ENCODE data around the gene SLC15A3.

Gene SLC15A3

GRCh38 chr11:60950933-60951605 is 907 bp downstream of the SLC15A3 start:
- peak; percentile 47 for DNase-seq (ENCODE audit: low spot score)
- in situ Hi-C loops (cut with MboI; ENCODE audit: low sequenced_read_pairs, unreplicated experiment): no loop called here
- TF ChIP-seq, protein P1, sequence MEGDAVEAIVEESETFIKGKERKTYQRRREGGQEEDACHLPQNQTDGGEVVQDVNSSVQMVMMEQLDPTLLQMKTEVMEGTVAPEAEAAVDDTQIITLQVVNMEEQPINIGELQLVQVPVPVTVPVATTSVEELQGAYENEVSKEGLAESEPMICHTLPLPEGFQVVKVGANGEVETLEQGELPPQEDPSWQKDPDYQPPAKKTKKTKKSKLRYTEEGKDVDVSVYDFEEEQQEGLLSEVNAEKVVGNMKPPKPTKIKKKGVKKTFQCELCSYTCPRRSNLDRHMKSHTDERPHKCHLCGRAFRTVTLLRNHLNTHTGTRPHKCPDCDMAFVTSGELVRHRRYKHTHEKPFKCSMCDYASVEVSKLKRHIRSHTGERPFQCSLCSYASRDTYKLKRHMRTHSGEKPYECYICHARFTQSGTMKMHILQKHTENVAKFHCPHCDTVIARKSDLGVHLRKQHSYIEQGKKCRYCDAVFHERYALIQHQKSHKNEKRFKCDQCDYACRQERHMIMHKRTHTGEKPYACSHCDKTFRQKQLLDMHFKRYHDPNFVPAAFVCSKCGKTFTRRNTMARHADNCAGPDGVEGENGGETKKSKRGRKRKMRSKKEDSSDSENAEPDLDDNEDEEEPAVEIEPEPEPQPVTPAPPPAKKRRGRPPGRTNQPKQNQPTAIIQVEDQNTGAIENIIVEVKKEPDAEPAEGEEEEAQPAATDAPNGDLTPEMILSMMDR (IDR thresholded peaks at IDR 0.05; ENCODE audit: borderline replicate concordance, control extremely low read depth, extremely low read depth, insufficient read depth, missing control alignments): no peak

GRCh38 chr11:60950024-60950423 is 2.0 kb downstream of the SLC15A3 start:
- in situ Hi-C loops (cut with MboI; ENCODE audit: low sequenced_read_pairs, unreplicated experiment): no loop called here
- TF ChIP-seq, protein P1 (IDR thresholded peaks at IDR 0.05; ENCODE audit: borderline replicate concordance, control extremely low read depth, extremely low read depth, insufficient read depth, missing control alignments): no peak
- DNase-seq (ENCODE audit: low spot score): no peak

- DNase-seq (ENCODE audit: low spot score): no peak
- TF ChIP-seq, protein P1 (IDR thresholded peaks at IDR 0.05; ENCODE audit: borderline replicate concordance, control extremely low read depth, extremely low read depth, insufficient read depth, missing control alignments): no peak
- in situ Hi-C loops (cut with MboI; ENCODE audit: low sequenced_read_pairs, unreplicated experiment): no loop called here
Observed at GRCh38 chr11:60948250-60948649, 3.7 kb downstream of the SLC15A3 start.

- DNase-seq (ENCODE audit: low spot score): no peak
- in situ Hi-C loops (cut with MboI; ENCODE audit: low sequenced_read_pairs, unreplicated experiment): no loop called here
- TF ChIP-seq, protein P1 (IDR thresholded peaks at IDR 0.05; ENCODE audit: borderline replicate concordance, control extremely low read depth, extremely low read depth, insufficient read depth, missing control alignments): no peak
Observed at GRCh38 chr11:60947700-60948099, 4.3 kb downstream of the SLC15A3 start.

- in situ Hi-C loops (cut with MboI; ENCODE audit: low sequenced_read_pairs, unreplicated experiment): no loop called here
- no peak for DNase-seq (ENCODE audit: low spot score)
- TF ChIP-seq, protein P1 (IDR thresholded peaks at IDR 0.05; ENCODE audit: borderline replicate concordance, control extremely low read depth, extremely low read depth, insufficient read depth, missing control alignments): no peak
Observed at GRCh38 chr11:60946601-60947264, 5.2 kb downstream of the SLC15A3 start.

- no peak for DNase-seq (ENCODE audit: low spot score)
- in situ Hi-C loops (cut with MboI; ENCODE audit: low sequenced_read_pairs, unreplicated experiment): no loop called here
- TF ChIP-seq, protein P1 (IDR thresholded peaks at IDR 0.05; ENCODE audit: borderline replicate concordance, control extremely low read depth, extremely low read depth, insufficient read depth, missing control alignments): no peak
Observed at GRCh38 chr11:60945295-60945667, 6.7 kb downstream of the SLC15A3 start.
